Spleen (tissue), 7 donors: ENCODE results near the gene WFDC2.

ENCODE experiments used
- CTCF ChIP-seq, 11 experiments: fragments of 200-600 bp in 7 of 11; fragments of 450-650 bp in 4 of 11; sonication (generic) in 4 of 11; IDR thresholded peaks in 8 of 11; conservative IDR thresholded peaks in 3 of 11; 1 replicate in 7 of 11; 2 replicates in 4 of 11; pipeline versions ENCODE4 v1.4.0 to v1.8.0; 2016 to 2021; ENCODE audit warnings: antibody characterized with exemption in 11 of 11, inconsistent platforms in 4 of 11, mild to moderate bottlenecking in 1 of 11
- POLR2A ChIP-seq, 3 donors: fragments of 450-650 bp; IDR thresholded peaks; one replicate each; pipeline ENCODE4 v1.5.1; 2017; ENCODE audit warnings: antibody characterized with exemption in 3 of 3, mild to moderate bottlenecking in 1 of 3
- donor health status: DM: no; HTN: no; CAD: no; lungs with moderate emphysema.
- donor health status: DM: no; HTN: no; CAD: no.
- donor health status: DM: no; HTN: no; CAD: no.

- TF ChIP-seq POLR2A (IDR thresholded peaks at IDR 0.05) (no peak), CTCF (IDR thresholded peaks at IDR 0.05 in 8 of 11, conservative IDR thresholded peaks at IDR 0.05 in 3 of 11) (no peak)
Observed at GRCh38 chr20:45496166-45496565, 26.6 kb downstream of the WFDC2 start.
